PC-3 (cell line): ENCODE results near the gene DLGAP1.
"Not testable (repeated sequence)": the region's sequence is repeated elsewhere in the genome, so short reads cannot be mapped to it uniquely, and the experiment has no call there.

ENCODE experiments used
- CTCF ChIP-seq: fragments of 300-600 bp; sonication (generic); conservative IDR thresholded peaks from 2 replicates; pipeline ENCODE4 v1.5.1; 2017; ENCODE audit warnings: antibody characterized with exemption, low read depth, mild to moderate bottlenecking, low read length
- EZH2 ChIP-seq: fragments of 300-600 bp; sonication (generic); IDR thresholded peaks from one replicate; pipeline ENCODE4 v1.6.1; 2017; ENCODE audit warnings: antibody characterized with exemption, mild to moderate bottlenecking, low read length; ENCODE audit not compliant: unreplicated experiment
- EZH2phosphoT487 ChIP-seq: fragments of 300-600 bp; sonication (generic); IDR thresholded peaks from 2 replicates; pipeline ENCODE4 v1.6.1; 2018; ENCODE audit warnings: mild to moderate bottlenecking, antibody characterized with exemption, low read length, borderline replicate concordance

GRCh38 chr18:3608099-3608453 is 847.0 kb downstream of the DLGAP1 start:
- not testable (repeated sequence) for TF ChIP-seq CTCF, EZH2, EZH2phosphoT487
